Epithelial cell of proximal tubule (primary cell): ENCODE measurements around the gene SLC5A6. TPM values are rescaled to one million over a fixed set of nuclear protein-coding genes. Genes with fewer than 3 reads are reported as not detected.

Experiments
- DNase-seq: peaks from one replicate; pipeline ENCODE4 v3.0.0-alpha.2; 2011; ENCODE audit warnings: low read depth
- H3K4me3 ChIP-seq: 2 replicates; pipeline ENCODE4 v1.5.1; 2011; ENCODE audit warnings: low read depth, mild to moderate bottlenecking, low read length
- total RNA-seq: library from RNA; depleted of rRNA; stranded (reverse); fragments of >200 nt; gene quantifications from 2 replicates; pipeline ENCODE4 v1.2.3, GENCODE V29; 2015
- TF ChIP-seq, protein P1 (sequence below): conservative IDR thresholded peaks from 2 replicates; pipeline ENCODE4 v1.5.1; 2012; ENCODE audit warnings: low read depth, mild to moderate bottlenecking, low read length

Gene SLC5A6
- total RNA-seq, 1 donor from 2014 or later: 51.5 TPM

DNA sequence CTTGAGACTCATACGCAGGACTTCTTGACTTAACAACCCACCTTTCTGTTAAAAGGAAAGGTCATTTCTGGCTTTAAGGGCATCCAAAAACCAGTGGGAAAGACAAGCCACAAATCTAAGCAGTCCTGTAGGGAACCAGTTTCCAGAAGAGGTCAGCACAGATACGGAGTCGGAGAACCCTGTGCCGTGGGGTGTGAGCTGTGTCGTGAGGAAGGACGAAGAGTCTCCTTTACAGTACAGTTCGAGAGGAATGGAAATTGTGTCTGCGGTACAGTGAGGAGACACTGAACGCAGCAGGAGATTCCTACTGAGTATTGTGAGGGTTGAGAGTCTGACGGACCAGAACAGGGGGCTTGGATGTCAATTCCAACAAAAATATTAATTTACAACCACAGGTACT is 33.0 kb upstream of the SLC5A6 start:
- TF ChIP-seq, protein P1, sequence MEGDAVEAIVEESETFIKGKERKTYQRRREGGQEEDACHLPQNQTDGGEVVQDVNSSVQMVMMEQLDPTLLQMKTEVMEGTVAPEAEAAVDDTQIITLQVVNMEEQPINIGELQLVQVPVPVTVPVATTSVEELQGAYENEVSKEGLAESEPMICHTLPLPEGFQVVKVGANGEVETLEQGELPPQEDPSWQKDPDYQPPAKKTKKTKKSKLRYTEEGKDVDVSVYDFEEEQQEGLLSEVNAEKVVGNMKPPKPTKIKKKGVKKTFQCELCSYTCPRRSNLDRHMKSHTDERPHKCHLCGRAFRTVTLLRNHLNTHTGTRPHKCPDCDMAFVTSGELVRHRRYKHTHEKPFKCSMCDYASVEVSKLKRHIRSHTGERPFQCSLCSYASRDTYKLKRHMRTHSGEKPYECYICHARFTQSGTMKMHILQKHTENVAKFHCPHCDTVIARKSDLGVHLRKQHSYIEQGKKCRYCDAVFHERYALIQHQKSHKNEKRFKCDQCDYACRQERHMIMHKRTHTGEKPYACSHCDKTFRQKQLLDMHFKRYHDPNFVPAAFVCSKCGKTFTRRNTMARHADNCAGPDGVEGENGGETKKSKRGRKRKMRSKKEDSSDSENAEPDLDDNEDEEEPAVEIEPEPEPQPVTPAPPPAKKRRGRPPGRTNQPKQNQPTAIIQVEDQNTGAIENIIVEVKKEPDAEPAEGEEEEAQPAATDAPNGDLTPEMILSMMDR: no peak
- DNase-seq: no peak
- no peak overlapping the region for H3K4me3 ChIP-seq

DNA sequence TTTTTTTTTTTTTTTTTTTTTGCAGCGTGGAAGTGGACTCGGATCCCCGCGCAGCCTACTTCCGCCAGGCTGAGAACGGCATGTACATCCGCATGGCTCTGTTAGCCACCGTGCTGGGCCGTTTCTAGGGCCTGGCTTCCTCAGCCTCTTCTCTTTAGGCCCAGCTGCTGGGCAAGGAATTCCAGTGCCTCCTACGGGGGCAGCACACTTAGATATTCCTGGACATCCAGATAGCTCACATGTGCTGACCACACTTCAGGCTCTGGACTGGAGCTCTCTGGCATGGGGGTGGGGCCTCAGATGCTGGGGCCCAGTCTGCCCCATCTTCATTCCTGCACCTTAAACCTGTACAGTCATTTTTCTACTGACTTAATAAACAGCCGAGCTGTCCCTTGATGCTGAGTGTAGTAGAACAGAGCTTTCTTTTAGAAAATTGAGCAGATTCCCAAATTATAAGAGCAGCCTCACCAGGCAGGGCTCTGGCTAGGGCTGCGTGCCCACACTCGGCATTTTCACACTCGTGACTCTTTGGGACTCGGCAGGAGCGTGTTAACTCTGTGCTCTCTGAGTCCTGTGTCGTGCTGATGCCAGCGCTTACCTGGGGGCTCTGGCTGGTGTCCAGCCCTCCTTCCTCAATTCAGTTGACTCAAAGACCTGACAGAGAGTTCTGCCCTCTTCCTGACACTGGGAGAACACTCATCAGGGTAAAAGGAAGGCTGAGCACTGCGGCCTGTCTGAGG is 31.5 kb upstream of the SLC5A6 start:
- no peak overlapping the region for H3K4me3 ChIP-seq
- TF ChIP-seq, protein P1: no peak
- DNase-seq: no peak

DNA sequence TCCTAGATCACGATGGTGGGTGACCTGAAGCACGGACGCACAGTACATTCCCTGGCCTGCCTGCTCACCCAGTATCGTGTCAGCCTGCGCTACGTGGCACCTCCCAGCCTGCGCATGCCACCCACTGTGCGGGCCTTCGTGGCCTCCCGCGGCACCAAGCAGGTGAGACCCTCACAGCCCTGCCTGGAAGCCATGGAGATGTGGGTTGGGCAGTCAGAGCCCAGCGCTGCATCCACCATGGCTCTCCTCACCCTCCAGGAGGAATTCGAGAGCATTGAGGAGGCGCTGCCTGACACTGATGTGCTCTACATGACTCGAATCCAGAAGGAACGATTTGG is 30.5 kb upstream of the SLC5A6 start:
- DNase-seq: no peak
- no peak overlapping the region for H3K4me3 ChIP-seq
- TF ChIP-seq, protein P1: no peak

DNA sequence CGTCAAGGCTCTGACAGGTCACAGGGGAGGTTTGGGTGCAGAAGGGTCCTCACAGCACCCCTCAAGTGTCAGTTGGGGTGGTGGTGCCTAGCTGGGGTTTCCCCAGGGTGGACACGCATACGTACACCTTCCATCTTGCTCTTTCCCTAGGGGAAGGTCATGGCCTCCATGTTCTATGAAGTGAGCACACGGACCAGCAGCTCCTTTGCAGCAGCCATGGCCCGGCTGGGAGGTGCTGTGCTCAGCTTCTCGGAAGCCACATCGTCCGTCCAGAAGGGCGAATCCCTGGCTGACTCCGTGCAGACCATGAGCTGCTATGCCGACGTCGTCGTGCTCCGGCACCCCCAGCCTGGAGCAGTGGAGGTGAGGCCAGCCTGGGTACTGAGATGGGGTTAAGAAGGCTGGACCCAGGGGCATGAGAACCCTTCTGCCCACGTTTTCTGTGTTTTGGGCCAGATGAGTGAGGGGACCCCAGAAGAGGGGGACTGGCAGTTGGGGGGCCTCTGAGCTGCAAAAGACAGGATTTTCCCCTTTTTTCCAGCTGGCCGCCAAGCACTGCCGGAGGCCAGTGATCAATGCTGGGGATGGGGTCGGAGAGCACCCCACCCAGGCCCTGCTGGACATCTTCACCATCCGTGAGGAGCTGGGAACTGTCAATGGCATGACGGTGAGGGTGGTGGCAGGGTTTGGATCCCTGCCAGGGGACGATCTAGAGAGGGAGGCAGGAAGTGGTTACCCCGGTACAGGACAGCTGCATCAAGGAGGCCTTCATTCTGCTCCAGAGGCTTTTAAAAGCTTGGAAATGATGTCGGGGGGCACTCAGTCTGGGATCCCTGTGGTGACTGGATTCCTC is 29.9 kb upstream of the SLC5A6 start:
- no peak for DNase-seq
- TF ChIP-seq, protein P1: no peak
- no peak overlapping the region for H3K4me3 ChIP-seq

DNA sequence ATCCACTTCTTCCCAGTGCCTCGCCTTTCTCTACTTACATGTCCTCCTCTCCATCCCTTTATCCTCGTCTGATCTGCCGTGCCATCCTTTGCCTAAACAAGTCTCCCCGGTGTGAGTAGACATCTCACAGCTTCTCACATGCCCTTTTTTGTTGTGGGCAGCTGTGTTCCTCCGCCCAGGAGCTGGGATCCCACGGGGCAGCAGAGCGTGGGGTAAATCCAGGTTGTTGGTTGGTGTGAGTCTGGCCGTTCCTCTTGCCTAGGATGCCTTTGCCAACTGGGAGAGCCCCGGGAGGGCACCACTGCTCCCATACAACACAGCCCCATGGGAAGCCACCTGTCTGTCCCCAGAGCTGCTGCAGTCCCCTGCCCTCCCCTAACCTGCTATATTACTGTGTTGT is 28.3 kb upstream of the SLC5A6 start:
- no peak for DNase-seq
- TF ChIP-seq, protein P1: no peak
- no peak overlapping the region for H3K4me3 ChIP-seq

DNA sequence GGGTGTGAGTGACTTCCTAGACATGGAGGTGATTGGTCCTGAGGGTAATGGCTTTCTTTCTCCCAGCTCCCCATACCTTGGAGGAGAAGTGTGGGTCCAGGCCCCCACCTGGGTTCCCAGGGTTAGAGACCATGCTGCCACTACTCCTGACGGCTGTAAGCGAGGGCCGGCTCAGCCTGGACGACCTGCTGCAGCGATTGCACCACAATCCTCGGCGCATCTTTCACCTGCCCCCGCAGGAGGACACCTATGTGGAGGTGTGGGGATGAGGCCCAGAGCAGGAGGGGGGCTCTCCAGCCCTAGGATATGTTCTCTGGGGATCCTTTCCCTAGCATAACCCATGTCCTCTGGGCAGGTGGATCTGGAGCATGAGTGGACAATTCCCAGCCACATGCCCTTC is 26.9 kb upstream of the SLC5A6 start:
- H3K4me3 ChIP-seq: no peak overlapping the region
- no peak for DNase-seq
- TF ChIP-seq, protein P1: no peak
